Measurements from ENCODE around the gene DET1.

DNA sequence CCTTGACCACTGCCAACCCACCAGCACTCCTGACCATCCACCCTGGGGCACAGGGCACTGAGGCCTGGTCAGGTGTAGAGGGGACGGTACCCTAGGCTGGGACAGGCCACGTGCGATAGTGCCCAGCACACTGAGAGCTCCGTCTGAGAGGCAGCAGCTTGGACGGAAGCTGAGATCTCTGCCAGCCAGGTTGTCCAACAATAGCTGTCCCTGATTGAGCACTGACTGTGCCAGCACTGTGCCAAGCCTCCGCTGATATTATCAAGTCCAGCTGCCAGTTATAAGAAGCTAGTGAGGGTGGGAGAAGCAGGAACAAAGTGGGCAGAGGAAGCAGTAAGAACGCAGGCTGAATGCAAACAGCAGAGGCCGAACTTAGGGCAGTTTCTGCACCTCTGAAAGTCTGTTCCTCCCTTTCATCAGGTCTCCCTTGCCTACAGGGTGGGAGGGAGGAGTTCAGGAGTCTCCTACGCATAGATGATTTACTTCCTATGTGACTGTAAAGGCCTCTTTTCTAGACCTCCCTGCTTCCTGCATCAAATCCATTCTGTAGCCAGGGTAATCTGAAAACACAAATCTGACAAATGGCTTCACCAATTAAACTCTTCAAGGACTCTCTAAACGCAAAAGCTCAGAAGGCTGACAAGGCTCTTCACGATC, 49.2 kb downstream of the DET1 start:
- TF ChIP-seq, protein P1, sequence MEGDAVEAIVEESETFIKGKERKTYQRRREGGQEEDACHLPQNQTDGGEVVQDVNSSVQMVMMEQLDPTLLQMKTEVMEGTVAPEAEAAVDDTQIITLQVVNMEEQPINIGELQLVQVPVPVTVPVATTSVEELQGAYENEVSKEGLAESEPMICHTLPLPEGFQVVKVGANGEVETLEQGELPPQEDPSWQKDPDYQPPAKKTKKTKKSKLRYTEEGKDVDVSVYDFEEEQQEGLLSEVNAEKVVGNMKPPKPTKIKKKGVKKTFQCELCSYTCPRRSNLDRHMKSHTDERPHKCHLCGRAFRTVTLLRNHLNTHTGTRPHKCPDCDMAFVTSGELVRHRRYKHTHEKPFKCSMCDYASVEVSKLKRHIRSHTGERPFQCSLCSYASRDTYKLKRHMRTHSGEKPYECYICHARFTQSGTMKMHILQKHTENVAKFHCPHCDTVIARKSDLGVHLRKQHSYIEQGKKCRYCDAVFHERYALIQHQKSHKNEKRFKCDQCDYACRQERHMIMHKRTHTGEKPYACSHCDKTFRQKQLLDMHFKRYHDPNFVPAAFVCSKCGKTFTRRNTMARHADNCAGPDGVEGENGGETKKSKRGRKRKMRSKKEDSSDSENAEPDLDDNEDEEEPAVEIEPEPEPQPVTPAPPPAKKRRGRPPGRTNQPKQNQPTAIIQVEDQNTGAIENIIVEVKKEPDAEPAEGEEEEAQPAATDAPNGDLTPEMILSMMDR (IDR thresholded peaks at IDR 0.05) = no peak
- TF ChIP-seq, protein P2, sequence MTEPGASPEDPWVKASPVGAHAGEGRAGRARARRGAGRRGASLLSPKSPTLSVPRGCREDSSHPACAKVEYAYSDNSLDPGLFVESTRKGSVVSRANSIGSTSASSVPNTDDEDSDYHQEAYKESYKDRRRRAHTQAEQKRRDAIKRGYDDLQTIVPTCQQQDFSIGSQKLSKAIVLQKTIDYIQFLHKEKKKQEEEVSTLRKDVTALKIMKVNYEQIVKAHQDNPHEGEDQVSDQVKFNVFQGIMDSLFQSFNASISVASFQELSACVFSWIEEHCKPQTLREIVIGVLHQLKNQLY (CRISPR knock-in tag; IDR thresholded peaks at IDR 0.05) = no peak
- TF ChIP-seq FOXJ3 (CRISPR knock-in tag; IDR thresholded peaks at IDR 0.05; ENCODE audit: borderline replicate concordance) = no peak
- TF ChIP-seq, protein P3, sequence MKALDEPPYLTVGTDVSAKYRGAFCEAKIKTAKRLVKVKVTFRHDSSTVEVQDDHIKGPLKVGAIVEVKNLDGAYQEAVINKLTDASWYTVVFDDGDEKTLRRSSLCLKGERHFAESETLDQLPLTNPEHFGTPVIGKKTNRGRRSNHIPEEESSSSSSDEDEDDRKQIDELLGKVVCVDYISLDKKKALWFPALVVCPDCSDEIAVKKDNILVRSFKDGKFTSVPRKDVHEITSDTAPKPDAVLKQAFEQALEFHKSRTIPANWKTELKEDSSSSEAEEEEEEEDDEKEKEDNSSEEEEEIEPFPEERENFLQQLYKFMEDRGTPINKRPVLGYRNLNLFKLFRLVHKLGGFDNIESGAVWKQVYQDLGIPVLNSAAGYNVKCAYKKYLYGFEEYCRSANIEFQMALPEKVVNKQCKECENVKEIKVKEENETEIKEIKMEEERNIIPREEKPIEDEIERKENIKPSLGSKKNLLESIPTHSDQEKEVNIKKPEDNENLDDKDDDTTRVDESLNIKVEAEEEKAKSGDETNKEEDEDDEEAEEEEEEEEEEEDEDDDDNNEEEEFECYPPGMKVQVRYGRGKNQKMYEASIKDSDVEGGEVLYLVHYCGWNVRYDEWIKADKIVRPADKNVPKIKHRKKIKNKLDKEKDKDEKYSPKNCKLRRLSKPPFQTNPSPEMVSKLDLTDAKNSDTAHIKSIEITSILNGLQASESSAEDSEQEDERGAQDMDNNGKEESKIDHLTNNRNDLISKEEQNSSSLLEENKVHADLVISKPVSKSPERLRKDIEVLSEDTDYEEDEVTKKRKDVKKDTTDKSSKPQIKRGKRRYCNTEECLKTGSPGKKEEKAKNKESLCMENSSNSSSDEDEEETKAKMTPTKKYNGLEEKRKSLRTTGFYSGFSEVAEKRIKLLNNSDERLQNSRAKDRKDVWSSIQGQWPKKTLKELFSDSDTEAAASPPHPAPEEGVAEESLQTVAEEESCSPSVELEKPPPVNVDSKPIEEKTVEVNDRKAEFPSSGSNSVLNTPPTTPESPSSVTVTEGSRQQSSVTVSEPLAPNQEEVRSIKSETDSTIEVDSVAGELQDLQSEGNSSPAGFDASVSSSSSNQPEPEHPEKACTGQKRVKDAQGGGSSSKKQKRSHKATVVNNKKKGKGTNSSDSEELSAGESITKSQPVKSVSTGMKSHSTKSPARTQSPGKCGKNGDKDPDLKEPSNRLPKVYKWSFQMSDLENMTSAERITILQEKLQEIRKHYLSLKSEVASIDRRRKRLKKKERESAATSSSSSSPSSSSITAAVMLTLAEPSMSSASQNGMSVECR (CRISPR knock-in tag; IDR thresholded peaks at IDR 0.05; ENCODE audit: borderline replicate concordance) = no peak
- TF ChIP-seq, protein P4, sequence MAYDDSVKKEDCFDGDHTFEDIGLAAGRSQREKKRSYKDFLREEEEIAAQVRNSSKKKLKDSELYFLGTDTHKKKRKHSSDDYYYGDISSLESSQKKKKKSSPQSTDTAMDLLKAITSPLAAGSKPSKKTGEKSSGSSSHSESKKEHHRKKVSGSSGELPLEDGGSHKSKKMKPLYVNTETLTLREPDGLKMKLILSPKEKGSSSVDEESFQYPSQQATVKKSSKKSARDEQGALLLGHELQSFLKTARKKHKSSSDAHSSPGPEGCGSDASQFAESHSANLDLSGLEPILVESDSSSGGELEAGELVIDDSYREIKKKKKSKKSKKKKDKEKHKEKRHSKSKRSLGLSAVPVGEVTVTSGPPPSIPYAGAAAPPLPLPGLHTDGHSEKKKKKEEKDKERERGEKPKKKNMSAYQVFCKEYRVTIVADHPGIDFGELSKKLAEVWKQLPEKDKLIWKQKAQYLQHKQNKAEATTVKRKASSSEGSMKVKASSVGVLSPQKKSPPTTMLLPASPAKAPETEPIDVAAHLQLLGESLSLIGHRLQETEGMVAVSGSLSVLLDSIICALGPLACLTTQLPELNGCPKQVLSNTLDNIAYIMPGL (CRISPR knock-in tag; IDR thresholded peaks at IDR 0.05) = no peak
- TF ChIP-seq TCF7 (CRISPR knock-in tag; IDR thresholded peaks at IDR 0.05; ENCODE audit: low read depth) = no peak
- TF ChIP-seq, protein P5, sequence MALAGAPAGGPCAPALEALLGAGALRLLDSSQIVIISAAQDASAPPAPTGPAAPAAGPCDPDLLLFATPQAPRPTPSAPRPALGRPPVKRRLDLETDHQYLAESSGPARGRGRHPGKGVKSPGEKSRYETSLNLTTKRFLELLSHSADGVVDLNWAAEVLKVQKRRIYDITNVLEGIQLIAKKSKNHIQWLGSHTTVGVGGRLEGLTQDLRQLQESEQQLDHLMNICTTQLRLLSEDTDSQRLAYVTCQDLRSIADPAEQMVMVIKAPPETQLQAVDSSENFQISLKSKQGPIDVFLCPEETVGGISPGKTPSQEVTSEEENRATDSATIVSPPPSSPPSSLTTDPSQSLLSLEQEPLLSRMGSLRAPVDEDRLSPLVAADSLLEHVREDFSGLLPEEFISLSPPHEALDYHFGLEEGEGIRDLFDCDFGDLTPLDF (CRISPR knock-in tag; IDR thresholded peaks at IDR 0.05) = no peak
- TF ChIP-seq NR3C1 (CRISPR knock-in tag; conservative IDR thresholded peaks at IDR 0.05; ENCODE audit: low read depth) = no peak
- TF ChIP-seq, protein P6, sequence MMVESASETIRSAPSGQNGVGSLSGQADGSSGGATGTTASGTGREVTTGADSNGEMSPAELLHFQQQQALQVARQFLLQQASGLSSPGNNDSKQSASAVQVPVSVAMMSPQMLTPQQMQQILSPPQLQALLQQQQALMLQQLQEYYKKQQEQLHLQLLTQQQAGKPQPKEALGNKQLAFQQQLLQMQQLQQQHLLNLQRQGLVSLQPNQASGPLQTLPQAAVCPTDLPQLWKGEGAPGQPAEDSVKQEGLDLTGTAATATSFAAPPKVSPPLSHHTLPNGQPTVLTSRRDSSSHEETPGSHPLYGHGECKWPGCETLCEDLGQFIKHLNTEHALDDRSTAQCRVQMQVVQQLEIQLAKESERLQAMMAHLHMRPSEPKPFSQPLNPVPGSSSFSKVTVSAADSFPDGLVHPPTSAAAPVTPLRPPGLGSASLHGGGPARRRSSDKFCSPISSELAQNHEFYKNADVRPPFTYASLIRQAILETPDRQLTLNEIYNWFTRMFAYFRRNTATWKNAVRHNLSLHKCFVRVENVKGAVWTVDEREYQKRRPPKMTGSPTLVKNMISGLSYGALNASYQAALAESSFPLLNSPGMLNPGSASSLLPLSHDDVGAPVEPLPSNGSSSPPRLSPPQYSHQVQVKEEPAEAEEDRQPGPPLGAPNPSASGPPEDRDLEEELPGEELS (CRISPR knock-in tag; IDR thresholded peaks at IDR 0.05) = no peak
- no peak for TF ChIP-seq JUN (CRISPR knock-in tag; IDR thresholded peaks at IDR 0.05)
